Skin of body (tissue), 2 donors: Measurements from ENCODE around the gene FRMD6. TPM values are rescaled to one million over a fixed set of nuclear protein-coding genes. Genes with fewer than 3 reads are reported as not detected.

ENCODE experiments used
- DNase-seq: peaks from one replicate; lab custom pipeline; 2025; lab: John Stamatoyannopoulos, UW
- total RNA-seq: library from RNA; depleted of rRNA; stranded (reverse); fragments of >200 nt; gene quantifications from one replicate; pipeline ENCODE4 v1.2.3, GENCODE V29; 2014

Gene FRMD6
- 109 TPM for total RNA-seq

DNA sequence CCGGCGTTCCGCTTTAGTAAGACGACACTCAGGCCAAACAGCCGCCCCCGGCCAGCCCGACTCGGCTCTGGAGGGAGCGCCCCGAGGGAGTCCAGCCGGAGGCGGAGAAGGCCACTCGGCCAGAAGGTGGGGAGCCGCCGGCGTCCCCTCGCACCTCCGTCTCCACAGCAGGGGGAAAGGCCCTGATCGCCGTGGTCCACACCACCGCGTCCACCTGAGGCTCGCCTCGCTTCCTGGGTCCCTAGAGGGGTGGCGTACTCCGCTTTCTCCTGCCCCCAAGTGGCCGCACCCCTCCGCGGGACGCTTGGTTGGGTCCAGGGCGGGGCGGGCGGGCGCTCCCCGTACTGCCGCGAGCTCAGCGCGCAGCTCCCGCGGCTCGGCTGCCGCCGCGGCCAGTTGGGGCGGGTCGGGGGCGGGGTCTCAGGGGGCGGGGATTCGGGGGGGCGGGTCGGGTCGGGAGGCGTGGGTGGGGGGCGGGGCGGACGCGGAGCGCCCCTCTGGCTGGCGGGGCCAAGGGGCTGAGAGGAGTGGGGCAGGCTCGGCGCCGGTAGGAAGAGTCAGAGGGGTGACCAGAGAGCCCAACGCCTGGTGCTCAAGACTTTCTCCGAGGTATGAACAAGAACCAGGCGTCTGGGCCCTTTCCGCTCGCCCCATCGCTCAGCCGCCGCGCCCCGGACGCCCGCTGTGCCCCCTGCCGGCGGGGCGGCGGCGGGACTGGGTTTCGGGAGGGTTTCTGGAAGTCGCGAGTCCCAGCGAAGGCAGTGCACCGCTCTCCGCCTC is at the start of gene FRMD6:
TSS of gene FRMD6 (plus strand) at position 523 of the 780 bp plus-strand sequence. CDS start 37,927 bp downstream, outside the sequence.
- peak; percentile 94 for DNase-seq

DNA sequence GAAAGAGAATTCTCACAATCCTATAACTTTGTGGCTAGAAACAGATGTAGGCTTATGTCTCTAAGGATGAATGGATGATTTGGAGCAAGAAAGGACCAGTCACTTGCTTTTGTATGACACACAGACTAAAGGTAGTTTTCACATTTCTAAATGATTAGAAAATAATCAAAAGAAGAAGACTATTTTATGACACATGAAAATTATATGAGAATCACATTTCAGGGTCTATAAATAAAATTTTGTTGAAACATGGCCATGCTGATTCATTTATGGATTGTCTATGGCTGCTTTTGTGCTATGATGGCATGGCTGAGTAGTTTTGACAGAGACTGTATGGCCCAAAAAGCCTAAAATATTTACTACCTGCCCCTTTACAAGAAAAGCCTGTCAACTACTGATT is 49.4 kb upstream of the FRMD6 start:
- no peak for DNase-seq

DNA sequence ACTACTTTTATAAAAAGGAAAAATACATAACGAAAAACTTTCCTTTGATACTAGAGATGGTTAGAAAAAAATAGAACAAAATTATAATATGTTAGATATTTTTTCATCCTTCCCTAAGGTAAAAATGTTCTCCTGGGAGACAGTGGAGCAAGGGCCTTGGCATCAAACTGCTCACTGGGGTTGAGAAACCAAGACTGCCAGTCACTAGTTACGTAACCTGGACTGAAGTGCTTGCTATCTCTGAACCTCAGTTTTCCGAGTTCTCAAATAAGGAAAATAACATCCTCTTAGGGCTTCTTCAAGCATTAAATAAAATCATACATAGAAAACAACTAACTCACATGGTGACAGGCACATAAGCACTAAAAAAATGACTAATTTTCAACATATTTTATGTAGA is 48.2 kb upstream of the FRMD6 start:
- DNase-seq, result no peak

DNA sequence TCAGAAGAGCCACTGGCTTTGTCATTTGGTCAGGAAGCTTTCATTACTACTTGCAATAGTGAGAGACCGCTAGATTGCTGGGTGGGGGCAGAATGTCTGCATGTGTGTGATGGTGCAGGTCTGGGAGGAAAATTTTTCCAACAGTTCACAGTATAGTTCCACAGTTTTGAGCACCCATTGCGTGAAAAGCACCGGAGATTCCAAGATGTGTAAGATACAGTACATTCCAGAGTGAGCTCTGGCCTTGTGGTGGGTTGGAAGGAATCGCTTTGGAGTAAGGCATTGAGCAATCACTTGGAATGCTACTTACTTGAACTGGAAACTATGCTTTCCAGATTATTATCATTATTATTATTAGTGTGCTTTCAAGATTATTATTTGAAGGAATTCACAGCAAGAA is 47.6 kb upstream of the FRMD6 start:
- DNase-seq, result peak; percentile 17

DNA sequence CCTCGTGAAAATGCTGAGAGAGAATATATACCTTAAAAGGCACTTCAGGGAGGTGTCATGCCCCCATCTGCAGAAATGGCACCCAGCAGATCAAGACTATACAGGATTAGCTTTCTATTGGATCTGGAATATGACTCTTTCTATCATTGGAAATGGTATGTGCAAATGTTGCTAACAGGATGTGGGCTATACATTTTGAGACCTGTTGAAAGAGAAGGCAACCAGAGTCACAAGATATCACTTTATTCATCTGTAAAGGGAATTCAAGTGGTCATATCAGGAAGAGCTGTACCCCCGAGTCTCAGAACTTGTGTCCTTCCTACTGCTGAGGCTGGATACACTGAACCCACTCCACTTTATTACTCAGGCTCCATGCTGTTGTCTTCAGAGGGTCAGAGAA is 46.1 kb upstream of the FRMD6 start:
- no peak for DNase-seq

DNA sequence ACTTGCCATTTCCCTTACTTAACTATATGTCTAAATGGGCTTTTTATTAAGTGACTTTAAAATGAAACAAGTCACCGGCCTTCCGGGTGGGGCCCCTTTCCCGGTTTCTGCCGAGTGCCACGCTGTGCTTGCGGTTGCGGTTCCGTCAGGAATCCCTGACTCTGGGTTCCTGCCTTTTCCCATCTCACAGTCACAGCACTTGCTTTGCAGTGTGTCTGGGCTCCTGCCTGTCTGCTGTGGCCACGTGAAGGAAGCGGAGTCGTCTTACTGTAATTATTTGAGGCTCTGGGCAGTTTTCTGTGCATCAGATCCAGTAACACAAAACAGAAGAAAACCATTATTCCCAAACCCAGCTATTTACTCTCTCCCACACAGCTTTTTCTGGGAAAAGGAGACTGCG is 44.0 kb upstream of the FRMD6 start:
- DNase-seq, result peak; percentile 51

DNA sequence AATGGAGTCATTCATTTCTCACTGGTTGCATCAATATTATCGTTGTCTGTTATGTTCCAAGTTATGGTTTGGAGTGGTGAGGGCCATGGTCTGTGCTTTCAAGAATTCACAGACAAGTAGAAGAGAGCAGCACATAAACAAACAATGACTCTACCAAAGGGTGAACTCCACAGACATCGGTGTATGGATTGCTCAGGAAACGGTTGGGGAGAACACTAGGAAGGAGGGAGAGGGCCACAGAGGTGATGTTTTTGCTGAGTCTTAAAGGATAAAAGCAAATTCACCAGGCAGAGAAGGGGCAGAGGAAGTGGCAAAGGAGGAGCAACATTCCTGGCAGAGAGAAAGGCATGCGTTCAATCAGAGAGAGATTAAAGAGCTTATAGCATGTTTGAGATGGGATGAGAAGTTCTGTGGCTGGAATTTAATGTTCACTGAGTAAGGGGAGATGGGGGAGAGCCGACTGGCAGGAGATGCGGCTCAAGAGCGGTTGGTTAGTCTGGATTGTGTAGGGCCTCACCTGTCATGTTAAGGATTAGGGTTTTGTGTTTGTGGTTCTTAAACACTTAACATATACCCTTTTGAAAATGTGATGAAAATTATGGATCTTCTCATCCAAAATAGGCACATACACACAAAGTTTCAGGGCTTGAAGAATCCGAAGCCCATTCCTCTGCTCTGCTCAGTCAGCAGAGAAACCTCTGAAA is 42.3 kb upstream of the FRMD6 start:
- no peak for DNase-seq

DNA sequence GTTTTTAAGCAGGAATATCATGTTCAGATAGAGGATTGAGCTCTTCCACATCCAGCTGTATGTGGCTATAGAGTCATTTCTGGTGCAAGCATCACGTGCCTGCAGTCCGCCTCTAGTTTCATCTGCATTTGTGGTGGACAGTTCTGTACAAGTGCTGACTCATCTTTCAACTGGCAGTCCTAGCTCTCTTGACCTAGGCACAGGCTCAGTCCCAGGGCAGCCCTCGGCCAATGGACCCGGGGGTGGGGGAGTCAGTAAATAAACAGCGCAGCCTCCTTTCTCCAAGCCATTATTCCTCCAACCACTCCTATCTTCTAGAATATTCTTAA is 41.8 kb upstream of the FRMD6 start:
- DNase-seq, result no peak

DNA sequence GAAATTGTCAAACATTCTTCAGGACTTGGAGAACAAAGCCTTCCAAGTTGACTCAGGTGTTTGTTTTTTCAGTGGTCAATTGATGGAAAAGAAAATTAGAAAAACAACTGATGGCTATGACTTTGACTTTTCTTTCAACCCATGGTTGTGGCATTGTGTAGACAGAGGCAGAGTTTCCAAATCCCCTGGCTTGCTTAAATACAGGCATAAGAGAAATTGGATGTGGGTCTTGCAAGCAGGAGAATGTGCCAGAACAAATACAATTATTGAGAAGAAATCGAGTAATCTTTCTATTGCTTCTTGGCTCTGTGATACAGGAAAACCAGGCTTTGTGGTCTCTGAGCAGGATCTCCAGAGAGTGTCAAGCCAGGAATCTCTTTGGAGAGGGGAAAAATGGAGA is 40.9 kb upstream of the FRMD6 start:
- no peak for DNase-seq

DNA sequence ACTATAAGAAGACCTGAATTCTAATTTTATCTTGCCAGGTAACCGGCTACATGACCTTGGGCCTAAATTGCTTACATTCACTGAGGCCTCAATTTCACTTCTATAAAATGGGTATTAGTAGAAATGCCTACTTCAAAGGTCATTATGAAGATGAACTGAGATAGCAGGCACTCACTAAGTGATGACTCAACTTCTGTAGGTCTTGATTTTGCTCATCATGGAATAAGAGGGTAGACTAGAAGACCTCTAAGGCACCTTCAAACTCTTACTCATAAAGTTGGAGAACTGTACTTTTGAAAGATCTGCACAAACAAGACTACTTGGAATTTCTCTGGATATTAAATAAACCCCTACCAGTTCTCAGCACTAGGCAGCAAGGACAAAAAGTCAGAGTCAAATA is 39.3 kb upstream of the FRMD6 start:
- DNase-seq, result no peak

DNA sequence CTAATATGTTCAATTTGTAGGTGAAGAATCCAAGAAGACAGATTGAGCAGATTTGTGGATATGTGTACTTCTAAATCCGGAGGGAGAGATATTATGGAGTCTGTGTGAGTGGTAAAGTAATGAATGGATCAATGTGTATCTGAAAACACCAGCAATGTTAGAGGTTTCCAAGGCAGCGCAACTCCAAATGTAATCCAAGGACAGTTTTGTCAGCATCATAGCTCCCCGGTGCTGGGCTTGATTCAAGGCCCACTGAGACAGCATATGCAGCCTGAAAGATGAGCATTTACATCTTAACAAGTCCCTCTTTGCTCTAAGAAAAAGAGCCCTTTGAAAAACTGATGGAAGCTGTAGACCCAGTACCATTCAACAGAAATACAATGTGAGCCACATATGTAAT is 38.3 kb upstream of the FRMD6 start:
- no peak for DNase-seq

DNA sequence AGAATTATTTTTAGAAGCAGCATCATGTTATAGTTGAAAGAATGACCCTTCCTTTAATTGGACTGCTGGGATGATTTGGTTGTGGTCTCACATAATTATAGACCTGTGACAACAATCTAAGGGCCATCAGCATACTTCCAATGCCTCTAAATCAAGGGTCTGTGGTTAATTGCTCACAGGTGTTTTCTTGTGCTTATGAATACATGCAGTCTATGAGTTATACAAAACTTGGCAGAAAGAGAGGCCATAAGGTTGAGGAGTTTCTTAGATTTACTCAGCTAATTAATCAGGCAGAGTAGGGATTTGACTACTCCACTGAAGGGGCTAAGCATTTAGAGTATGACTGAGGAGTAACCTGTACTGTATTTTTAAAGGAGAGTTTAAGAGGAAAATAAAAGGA is 37.0 kb upstream of the FRMD6 start:
- no peak for DNase-seq

DNA sequence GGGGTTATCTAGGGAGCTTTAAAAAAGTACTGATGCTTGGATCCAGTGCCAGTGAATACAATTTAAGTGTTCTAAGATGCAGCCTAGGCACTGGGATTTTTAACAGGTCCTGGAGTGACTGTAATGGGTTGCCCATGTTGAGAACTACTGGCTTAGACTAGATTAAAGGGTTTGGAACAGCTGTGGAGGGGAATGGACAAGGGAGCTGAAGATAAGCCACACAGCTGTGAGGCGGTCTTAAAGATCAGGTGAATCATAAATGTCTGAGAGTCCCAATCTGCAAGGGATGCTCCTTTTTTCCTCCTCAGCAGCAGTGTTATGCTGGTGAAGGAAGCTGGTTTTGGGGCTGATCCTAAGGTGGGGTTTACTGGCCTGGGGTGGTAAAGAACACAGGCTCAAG is 35.5 kb upstream of the FRMD6 start:
- DNase-seq, result no peak

DNA sequence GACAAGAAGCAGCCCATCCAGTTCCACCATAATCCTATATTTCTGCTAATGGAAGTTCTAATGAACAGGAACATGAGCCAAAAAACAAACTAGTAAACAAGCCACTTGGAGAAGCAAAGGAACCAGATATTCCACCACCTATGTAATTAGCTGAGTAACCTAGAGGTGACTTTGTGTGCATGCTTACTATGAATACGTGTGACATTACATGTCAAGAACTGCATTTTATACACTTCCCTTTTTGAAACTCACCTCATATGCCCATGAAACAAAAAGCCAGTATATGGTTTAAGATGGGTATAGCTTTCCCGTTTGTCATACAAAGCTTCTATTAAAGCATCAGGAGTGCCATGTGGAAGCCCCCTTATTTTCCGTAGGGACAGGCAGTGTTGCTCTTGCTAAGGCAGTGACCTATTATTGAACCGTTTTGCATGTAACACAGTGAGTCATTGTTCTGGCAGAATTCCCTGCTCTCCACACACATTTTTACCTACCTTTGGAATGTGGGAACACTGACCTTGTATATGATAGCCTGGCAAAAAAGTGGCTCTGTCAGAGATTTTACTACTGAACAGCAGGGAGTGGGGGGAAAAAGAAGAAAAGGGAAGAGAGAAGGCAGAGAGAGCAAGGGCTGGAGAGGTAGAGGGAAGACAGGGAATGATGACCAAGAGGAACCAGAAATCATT is 34.8 kb upstream of the FRMD6 start:
- DNase-seq, result no peak

DNA sequence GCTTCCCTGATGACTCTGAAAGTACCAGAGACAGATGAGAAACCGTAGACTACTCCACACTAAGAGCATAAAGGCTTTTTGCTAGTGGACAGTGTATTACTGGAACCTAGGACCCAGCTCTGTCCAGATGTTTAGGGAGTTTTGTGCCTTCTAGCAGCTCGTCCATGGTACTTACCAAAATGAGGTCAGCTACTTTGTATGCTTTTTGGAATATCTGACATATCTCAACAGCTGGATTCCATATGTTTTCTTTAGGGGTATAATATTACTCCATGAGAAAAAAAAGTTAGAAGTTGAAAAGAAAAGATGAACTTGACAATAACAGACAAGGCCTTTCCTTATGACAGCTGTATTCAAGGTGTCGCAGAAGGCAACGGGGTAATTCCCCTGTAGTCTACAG is 32.1 kb upstream of the FRMD6 start:
- peak; percentile 87 for DNase-seq

DNA sequence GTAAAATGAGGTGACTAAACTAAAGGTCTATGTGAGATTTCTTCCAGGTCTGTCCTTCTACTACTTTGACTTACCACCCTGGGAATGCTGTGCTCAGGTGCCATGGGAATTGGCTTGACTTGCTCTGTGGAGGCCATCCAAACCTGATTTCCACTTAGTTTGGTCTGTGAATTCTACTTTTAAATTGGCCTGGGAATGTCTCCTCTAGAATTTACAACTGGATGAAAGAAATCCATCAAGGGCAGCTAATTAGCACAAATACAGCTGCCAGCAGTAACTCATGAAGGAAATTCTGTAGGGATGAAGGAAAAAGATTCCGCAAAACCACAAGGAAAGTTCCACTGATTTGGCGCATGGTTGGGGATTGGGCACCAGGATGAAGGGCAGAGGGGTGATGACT is 31.7 kb upstream of the FRMD6 start:
- peak; percentile 38 for DNase-seq

DNA sequence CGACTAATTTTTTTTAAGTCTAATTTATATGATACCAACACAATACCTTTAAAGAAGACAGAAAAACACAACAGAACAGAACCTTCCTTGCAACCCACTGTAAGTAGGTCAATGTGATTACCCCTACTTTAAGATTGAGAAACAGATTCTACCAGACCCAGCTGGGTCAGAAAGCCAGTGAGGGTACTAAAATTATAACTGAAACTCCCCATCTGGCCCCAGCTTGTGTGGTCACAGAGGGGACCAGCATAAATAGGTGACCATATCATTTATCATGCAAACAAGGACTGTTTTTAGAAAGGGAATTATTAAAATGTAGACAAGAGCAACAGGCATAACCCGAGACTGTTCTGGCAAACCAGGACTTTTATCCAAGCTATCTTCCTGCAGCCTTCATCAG is 30.1 kb upstream of the FRMD6 start:
- no peak for DNase-seq

DNA sequence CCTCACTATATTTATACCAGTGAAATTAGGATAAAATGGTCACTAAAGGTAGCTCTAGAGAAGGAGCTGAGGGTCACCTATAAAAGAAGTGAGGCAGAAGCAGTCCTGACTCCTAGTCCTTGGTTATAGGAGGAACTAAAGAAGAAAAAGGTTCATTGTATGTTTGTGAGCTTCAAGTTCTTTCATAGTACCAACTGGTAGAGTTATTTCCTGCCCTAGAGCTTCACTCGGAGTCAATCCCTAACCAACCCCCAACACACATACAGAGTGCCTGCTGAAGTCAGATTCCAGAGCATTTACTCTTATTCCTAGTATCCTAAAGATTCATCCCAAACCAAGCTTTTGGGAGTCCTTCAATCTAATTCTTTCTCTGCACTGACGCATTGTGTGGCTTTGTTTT is 29.3 kb upstream of the FRMD6 start:
- DNase-seq, result no peak

DNA sequence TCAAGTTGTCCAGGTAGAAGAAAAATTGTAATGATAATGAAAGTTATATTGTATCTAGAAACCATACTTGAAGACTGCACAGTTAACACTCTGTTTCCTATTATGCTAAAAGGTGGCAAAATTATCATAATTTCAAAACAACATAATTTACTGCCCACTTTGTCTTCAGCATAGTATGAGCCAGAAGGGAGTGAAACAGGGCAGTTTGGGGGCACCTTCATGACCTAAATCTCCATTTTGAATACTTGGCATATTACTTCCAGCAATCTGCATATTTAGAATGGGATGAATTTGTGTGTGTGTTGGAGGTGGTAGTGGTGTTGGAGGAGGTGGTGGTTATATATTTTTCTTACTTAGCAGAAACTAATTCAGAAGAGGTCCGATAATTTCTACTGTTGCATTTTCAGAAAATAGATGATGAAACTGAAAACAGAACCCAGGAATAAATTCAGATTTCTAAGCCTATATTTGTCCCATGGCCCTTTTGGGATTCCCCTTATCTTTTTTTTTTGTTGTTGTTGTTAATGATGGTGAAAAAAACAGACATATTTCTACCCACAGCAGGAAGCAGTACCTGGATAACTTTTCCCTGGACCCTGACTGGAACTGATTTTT is 26.6 kb upstream of the FRMD6 start:
- DNase-seq, result no peak

DNA sequence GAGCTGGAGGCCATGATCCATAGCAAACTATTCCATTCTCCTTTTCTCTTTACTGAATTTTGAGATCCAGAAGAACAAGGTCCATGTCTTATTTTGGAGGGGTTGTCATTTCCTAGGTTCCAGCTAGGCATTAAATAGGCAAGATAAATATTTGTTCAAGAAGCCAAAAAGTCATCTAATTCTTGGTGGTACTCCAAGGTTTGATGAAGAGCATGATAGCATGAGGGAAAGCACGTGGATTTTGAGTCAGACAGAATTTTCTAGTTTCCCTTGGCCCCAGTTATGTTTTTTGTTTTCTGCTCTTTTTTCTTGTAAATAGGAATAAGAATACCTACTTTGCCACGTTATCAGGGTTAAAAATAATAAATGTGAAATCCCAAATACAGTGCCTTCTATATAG is 25.5 kb upstream of the FRMD6 start:
- no peak for DNase-seq

DNA sequence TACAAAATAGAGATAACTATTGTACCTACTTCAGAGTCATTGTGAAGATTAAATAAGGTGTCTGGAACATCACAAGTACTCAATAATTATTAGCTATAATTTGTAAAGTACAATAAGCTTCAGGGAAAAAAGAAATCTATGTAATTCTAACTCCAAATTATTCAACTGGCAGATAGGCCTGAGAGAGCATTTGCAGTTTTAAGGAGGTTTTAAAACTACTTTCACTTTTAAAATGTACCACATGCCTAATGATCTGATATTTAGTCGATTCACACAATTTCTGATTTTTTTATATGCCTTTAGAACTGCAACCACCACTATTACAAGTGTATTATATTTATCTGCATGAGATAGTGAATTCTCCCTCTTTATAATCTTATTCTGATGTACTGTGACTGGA is 24.9 kb upstream of the FRMD6 start:
- no peak for DNase-seq

DNA sequence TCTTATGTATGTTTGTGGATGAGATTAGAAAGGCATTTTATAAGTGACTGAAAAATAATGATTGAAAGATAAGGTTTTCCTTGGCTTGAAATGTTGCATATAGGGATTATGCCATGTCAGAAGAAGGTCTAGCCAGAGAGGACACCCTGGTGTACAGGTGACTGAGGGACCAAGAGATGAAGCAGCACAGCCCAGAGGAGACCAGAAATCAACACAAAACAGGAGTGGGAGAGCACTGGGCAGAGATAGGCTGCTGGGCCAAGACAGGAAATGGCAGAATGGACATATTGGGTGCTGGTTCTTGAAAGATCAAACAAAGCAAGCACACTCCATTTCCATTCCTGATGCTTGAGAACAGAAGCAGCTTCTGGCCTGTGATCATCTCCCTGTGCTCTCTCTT is 24.4 kb upstream of the FRMD6 start:
- no peak for DNase-seq
